ENCODE data around the gene CDC42BPB.

Gene CDC42BPB

GRCh38 chr14:103073876-103074728, 16.8 kb upstream of the CDC42BPB start:
- DNase-seq, result no peak

GRCh38 chr14:103073367-103073875, 16.1 kb upstream of the CDC42BPB start:
- DNase-seq, result no peak

- DNase-seq, result no peak
These were observed 15.4 kb upstream of the CDC42BPB start for GRCh38 chr14:103072595-103073366.

GRCh38 chr14:103071544-103072251, 14.3 kb upstream of the CDC42BPB start:
- no peak for DNase-seq

- DNase-seq, result no peak
These were observed 13.7 kb upstream of the CDC42BPB start for GRCh38 chr14:103070971-103071542.

- no peak for DNase-seq
These were observed 13.0 kb upstream of the CDC42BPB start for GRCh38 chr14:103070263-103070885.

GRCh38 chr14:103068351-103069073, 11.2 kb upstream of the CDC42BPB start:
- DNase-seq, result no peak

GRCh38 chr14:103067231-103067954, 10.0 kb upstream of the CDC42BPB start:
- no peak for DNase-seq

GRCh38 chr14:103066399-103066798, 9.1 kb upstream of the CDC42BPB start:
- no peak for DNase-seq

- no peak for DNase-seq
These were observed 8.5 kb upstream of the CDC42BPB start for GRCh38 chr14:103065861-103066260.

GRCh38 chr14:103064978-103065377, 7.6 kb upstream of the CDC42BPB start:
- DNase-seq, result no peak

- DNase-seq, result no peak
These were observed 7.1 kb upstream of the CDC42BPB start for GRCh38 chr14:103064436-103064835.

- DNase-seq, result no peak
These were observed 4.2 kb upstream of the CDC42BPB start for GRCh38 chr14:103061482-103061976.

- no peak for DNase-seq
These were observed 2.2 kb upstream of the CDC42BPB start for GRCh38 chr14:103059556-103059955.

GRCh38 chr14:103058164-103059055, 1.1 kb upstream of the CDC42BPB start:
- peak in 2 of 51 donors; percentile 46 to 63 for DNase-seq

- peak in 4 of 51 donors; percentile 20 to 54 (median 43) for DNase-seq
These were observed 349 bp downstream of the CDC42BPB start for GRCh38 chr14:103057028-103057371.

GRCh38 chr14:103056322-103057027, 874 bp downstream of the CDC42BPB start:
- DNase-seq, result peak in 6 of 51 donors; percentile 14 to 45 (median 28)

GRCh38 chr14:103055695-103056094, 1.7 kb downstream of the CDC42BPB start:
- no peak for DNase-seq

Data from hypothalamus (tissue), 51 donors.